Effector memory CD8-positive, alpha-beta T cell (primary cell): Measurements from ENCODE around the gene SUPT20H.
A peak's percentile ranks its signal among the peaks of the same experiment; 100 is the strongest.

ENCODE experiments used
- ATAC-seq: fragments of 150-1000 bp; cut with Tn5 transposase; replicated peaks from 2 replicates; pipeline ENCODE4 v1.10.0; 2021; ENCODE audit warnings: mild to moderate bottlenecking, moderate library complexity
- DNase-seq, 3 experiments: peaks; one replicate each; pipeline ENCODE4 v3.0.0; 2021
- H3K27ac Mint-ChIP-seq, 2 donors: one replicate each; pipeline ENCODE4 v1.8.0; 2022; ENCODE audit warnings: mild to moderate bottlenecking in 2 of 2, mixed read lengths in 2 of 2, moderate library complexity in 2 of 2
- H3K27me3 Mint-ChIP-seq, 2 donors: one replicate each; pipeline ENCODE4 v1.8.0; 2022; ENCODE audit warnings: mixed read lengths in 2 of 2
- H3K36me3 Mint-ChIP-seq: one replicate; pipeline ENCODE4 v1.8.0; 2022; ENCODE audit warnings: mild to moderate bottlenecking, moderate library complexity, mixed read lengths; ENCODE audit not compliant: insufficient read depth
- H3K4me1 Mint-ChIP-seq, 2 donors: one replicate each; pipeline ENCODE4 v1.8.0; 2022; ENCODE audit warnings: low read depth in 2 of 2, mixed read lengths in 2 of 2
- H3K4me3 Mint-ChIP-seq, 2 donors: one replicate each; pipeline ENCODE4 v1.8.0; 2022; ENCODE audit warnings: mild to moderate bottlenecking in 2 of 2, mixed read lengths in 2 of 2, moderate library complexity in 2 of 2
- H3K9me3 Mint-ChIP-seq, 2 donors: one replicate each; pipeline ENCODE4 v1.8.0; 2022; ENCODE audit warnings: mixed read lengths in 2 of 2
- total RNA-seq, 9 experiments: gene quantifications; one replicate each; lab custom pipeline; 2026; lab: John Stamatoyannopoulos, UW

Gene SUPT20H
- total RNA-seq: 55.1 to 115 (median 59.7) reads per million in 9 experiments

GRCh38 chr13:37058910-37059847 is at the start of gene SUPT20H:
TSS of gene SUPT20H (minus strand) at chr13:37059688. CDS start at chr13:37051490, 8,198 bp downstream.
- ATAC-seq (peak; percentile 94), DNase-seq (peak; percentile 86 to 88 (median 88))
- Mint-ChIP-seq H3K36me3 (peaks cover 15% of the 10 kb centered on the region), H3K4me1 (peaks cover 22 to 25% of the 10 kb centered on the region in 2 donors), H3K9me3 (no peaks in the 10 kb centered on the region), H3K27me3 (no peaks in the 10 kb centered on the region), H3K4me3 (peak within 1 kb of the TSS; percentile 90 to 94), H3K27ac (peak within 1 kb of the TSS; percentile 97 to 98)

DNA sequence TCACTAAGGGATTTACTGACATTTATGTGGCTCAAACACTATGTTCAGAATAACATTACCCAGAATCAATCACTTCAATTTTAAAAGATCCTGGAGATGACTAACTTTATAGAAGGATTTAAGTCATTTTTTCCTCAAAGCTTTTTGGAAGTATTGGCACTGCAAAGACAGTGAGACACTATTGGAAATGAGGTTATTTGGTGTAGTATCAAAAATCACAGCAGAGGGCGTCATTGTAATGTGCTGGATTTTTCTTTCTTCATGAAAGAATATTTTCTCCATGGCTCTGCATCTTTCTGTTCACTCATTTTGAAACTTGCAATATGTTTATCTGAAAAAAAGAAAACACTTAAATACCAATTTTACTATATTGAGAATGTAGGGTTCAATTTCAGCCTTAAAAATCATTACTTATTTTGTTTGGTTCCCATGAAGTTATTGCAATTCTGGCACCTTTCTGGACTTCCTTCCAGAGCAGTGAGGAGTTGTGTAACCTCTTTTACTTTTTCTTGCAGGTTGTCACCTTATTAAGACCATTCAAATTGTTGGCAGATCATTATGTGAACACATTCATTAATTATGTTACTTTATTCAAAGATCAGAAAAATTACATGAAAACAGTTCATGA is 49.7 kb upstream of the SUPT20H start:
- no peak overlapping the region for H3K4me3 Mint-ChIP-seq
- no peak for DNase-seq
- H3K27ac Mint-ChIP-seq: no peak overlapping the region

DNA sequence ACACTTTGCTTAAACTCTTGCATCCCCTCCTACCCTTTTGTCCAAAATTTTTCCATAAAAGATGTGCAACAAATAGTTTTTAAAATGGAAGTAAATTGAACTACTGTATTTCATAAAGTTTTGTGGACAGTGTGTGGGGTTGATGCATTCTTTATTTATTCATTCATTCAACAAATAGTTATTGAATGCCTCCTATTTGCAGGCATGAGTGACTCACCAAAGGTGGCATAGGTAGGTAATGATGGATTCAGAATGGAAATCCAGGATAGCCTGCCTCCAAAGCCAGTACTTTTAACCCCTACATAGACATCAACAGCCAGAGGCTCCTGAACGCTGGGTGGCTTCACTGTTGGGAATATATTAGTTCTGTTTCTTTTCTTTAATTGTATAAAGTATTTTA is 48.4 kb upstream of the SUPT20H start:
- Mint-ChIP-seq H3K4me3 (no peak overlapping the region), H3K9me3 (no peaks in the 10 kb centered on the region), H3K27ac (no peak overlapping the region), H3K36me3 (no peaks in the 10 kb centered on the region), H3K4me1 (no peaks in the 10 kb centered on the region), H3K27me3 (peaks cover 11 to 25% of the 10 kb centered on the region in 2 donors)
- DNase-seq (no peak), ATAC-seq (no peak)

More for the DNA sequence above, 49.7 kb upstream of the SUPT20H start:
- Mint-ChIP-seq H3K4me1 (no peaks in the 10 kb centered on the region), H3K9me3 (no peaks in the 10 kb centered on the region), H3K27me3 (peaks cover 10 to 27% of the 10 kb centered on the region in 2 donors), H3K36me3 (no peaks in the 10 kb centered on the region)
- ATAC-seq: no peak

DNA sequence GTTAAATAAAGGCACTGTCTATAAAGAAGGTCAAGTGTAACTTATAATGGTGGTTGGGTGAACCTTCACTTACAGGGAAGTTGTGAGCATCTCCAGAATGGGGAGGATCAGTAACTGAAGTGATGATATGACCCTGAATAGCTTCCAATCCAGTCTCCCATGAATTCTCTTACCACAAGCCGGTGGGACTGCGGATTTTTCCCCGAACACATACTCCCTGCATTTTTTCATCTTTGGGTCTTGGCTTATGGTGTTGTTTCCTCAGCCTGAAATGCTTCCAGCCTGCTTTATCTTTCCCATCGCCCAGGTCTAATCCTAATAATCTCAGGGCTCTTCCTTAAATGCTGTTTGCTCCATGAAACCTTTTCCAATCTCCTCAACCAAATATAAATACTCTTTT is 48.0 kb upstream of the SUPT20H start:
- no peaks in the 10 kb centered on the region for H3K4me1 Mint-ChIP-seq
- no peak overlapping the region for H3K27ac Mint-ChIP-seq
- H3K27me3 Mint-ChIP-seq: peaks cover 16 to 25% of the 10 kb centered on the region in 2 donors
- no peak overlapping the region for H3K4me3 Mint-ChIP-seq
- DNase-seq (no peak), ATAC-seq (no peak)
- no peaks in the 10 kb centered on the region for H3K36me3 Mint-ChIP-seq
- no peaks in the 10 kb centered on the region for H3K9me3 Mint-ChIP-seq

- peaks cover 21 to 26% of the 10 kb centered on the region in 2 donors for H3K27me3 Mint-ChIP-seq
- no peak for ATAC-seq
- H3K4me3 Mint-ChIP-seq: no peak overlapping the region
- H3K27ac Mint-ChIP-seq: no peak overlapping the region
- no peak for DNase-seq
- H3K9me3 Mint-ChIP-seq: no peaks in the 10 kb centered on the region
- H3K36me3 Mint-ChIP-seq: no peaks in the 10 kb centered on the region
- H3K4me1 Mint-ChIP-seq: no peaks in the 10 kb centered on the region
Observed at GRCh38 chr13:37106642-37107041, 47.2 kb upstream of the SUPT20H start.

DNA sequence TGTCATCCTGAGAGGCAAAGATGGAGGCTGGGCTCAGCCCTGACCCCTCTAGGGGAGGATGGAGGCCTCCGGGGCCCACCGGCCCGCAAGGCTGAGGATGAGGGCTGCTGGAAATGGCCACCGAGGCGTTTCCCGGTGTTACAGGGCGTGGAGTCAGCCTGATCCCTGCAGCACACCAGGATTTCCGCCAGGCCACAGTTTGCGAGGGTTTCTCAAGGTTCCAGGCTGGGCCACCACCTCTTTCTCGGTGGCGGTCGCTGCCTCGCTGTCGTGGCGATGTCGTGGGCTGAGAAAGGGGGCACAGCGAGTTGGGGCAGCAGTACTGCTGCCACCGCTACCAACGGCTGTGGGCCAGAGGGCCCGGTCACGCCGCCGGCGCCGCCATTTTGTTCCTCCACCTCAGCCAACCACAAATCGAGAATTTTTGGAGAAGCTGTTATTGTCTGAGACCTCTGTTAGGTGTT is 45.8 kb upstream of the SUPT20H start, which contains the start of gene CSNK1A1L:
TSS of gene CSNK1A1L (minus strand) at position 414 of the 464 bp plus-strand sequence. CDS start at position 6, 408 bp downstream.
- peaks cover 27 to 30% of the 10 kb centered on the region in 2 donors for H3K27me3 Mint-ChIP-seq
- H3K9me3 Mint-ChIP-seq: no peaks in the 10 kb centered on the region
- no peak within 1 kb of the TSS for H3K4me3 Mint-ChIP-seq
- H3K27ac Mint-ChIP-seq: no peak within 1 kb of the TSS
- ATAC-seq (no peak), DNase-seq (no peak)
- no peaks in the 10 kb centered on the region for H3K36me3 Mint-ChIP-seq
- H3K4me1 Mint-ChIP-seq: no peaks in the 10 kb centered on the region

- ATAC-seq (no peak), DNase-seq (no peak)
- no peaks in the 10 kb centered on the region for H3K9me3 Mint-ChIP-seq
- H3K4me3 Mint-ChIP-seq: no peak overlapping the region
- H3K27me3 Mint-ChIP-seq: peaks cover 37 to 40% of the 10 kb centered on the region in 2 donors
- no peaks in the 10 kb centered on the region for H3K36me3 Mint-ChIP-seq
- no peaks in the 10 kb centered on the region for H3K4me1 Mint-ChIP-seq
- H3K27ac Mint-ChIP-seq: no peak overlapping the region
Observed at GRCh38 chr13:37102896-37103295, 43.4 kb upstream of the SUPT20H start.

- H3K9me3 Mint-ChIP-seq: no peaks in the 10 kb centered on the region
- H3K4me1 Mint-ChIP-seq: no peaks in the 10 kb centered on the region
- H3K4me3 Mint-ChIP-seq: no peak overlapping the region
- DNase-seq: no peak
- H3K27me3 Mint-ChIP-seq: peaks cover 30 to 31% of the 10 kb centered on the region in 2 donors
- no peaks in the 10 kb centered on the region for H3K36me3 Mint-ChIP-seq
- no peak overlapping the region for H3K27ac Mint-ChIP-seq
- ATAC-seq: no peak
Observed at GRCh38 chr13:37101201-37101600, 41.7 kb upstream of the SUPT20H start.

DNA sequence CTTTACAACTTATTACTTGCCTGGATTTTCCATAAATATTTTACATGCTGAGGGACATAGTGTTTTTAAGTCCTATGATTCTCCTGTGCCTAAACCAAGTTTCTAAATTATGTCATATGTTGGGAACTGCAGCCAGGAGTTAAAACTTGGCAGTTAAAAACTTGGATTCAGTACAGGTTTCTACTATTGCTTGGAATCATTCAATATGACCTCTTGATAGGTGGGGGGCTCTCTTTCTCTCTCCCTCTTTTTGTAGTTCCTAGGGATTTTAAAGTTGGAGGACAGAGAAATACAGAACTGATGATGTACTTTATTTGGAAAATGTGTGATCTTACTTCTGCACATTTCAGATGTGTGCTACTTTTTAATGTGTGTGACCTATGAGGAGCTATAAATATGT is 41.2 kb upstream of the SUPT20H start:
- H3K27ac Mint-ChIP-seq: no peak overlapping the region
- no peak overlapping the region for H3K4me3 Mint-ChIP-seq
- H3K36me3 Mint-ChIP-seq: no peaks in the 10 kb centered on the region
- no peak for DNase-seq
- no peaks in the 10 kb centered on the region for H3K4me1 Mint-ChIP-seq
- ATAC-seq: no peak
- H3K9me3 Mint-ChIP-seq: no peaks in the 10 kb centered on the region
- peaks cover 26% of the 10 kb centered on the region in 2 donors for H3K27me3 Mint-ChIP-seq

- Mint-ChIP-seq H3K9me3 (no peaks in the 10 kb centered on the region), H3K4me3 (no peak overlapping the region), H3K36me3 (no peaks in the 10 kb centered on the region), H3K27ac (no peak overlapping the region), H3K4me1 (no peaks in the 10 kb centered on the region), H3K27me3 (peaks cover 26 to 33% of the 10 kb centered on the region in 2 donors)
- DNase-seq (no peak), ATAC-seq (no peak)
Observed at GRCh38 chr13:37097076-37097475, 37.6 kb upstream of the SUPT20H start.

- no peak for DNase-seq
- Mint-ChIP-seq H3K9me3 (no peaks in the 10 kb centered on the region), H3K4me1 (no peaks in the 10 kb centered on the region), H3K27ac (no peak overlapping the region), H3K36me3 (no peaks in the 10 kb centered on the region), H3K27me3 (peaks cover 28% of the 10 kb centered on the region in 2 donors), H3K4me3 (no peak overlapping the region)
- no peak for ATAC-seq
Observed at GRCh38 chr13:37094840-37095239, 35.4 kb upstream of the SUPT20H start.

DNA sequence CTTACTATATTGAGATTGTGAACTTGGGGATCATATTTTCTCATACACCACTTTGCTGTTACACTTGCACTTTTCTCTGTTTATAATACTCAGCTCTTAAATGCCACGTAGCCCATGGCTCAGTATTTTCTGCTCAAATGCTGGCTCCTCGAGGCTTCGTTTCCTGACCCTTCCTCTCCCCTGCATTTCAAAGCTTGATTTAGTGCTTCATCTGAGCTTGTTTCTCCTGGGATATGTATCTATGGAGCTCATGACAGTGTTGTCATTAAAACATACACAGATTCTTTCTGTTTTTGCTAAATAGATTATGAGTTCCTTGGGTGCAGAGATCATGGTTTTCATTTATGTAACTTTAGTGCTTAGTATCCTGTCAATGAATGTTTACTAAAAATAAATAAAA is 34.6 kb upstream of the SUPT20H start:
- no peak overlapping the region for H3K4me3 Mint-ChIP-seq
- H3K9me3 Mint-ChIP-seq: no peaks in the 10 kb centered on the region
- DNase-seq (no peak), ATAC-seq (no peak)
- H3K27ac Mint-ChIP-seq: no peak overlapping the region
- no peaks in the 10 kb centered on the region for H3K4me1 Mint-ChIP-seq
- H3K36me3 Mint-ChIP-seq: no peaks in the 10 kb centered on the region
- H3K27me3 Mint-ChIP-seq: peaks cover 26 to 27% of the 10 kb centered on the region in 2 donors

GRCh38 chr13:37091835-37092234 is 32.3 kb upstream of the SUPT20H start:
- H3K4me1 Mint-ChIP-seq: no peaks in the 10 kb centered on the region
- ATAC-seq: no peak

More at GRCh38 chr13:37091835-37092234, 32.3 kb upstream of the SUPT20H start:
- Mint-ChIP-seq H3K27me3 (peaks cover 29 to 37% of the 10 kb centered on the region in 2 donors), H3K4me3 (no peak overlapping the region), H3K27ac (no peak overlapping the region), H3K36me3 (no peaks in the 10 kb centered on the region), H3K9me3 (no peaks in the 10 kb centered on the region)
- DNase-seq: no peak
